ENCODE data around the gene ADAMTS7.
"Not testable (repeated sequence)": the region's sequence is repeated elsewhere in the genome, so short reads cannot be mapped to it uniquely, and the experiment has no call there.

ADAMTS7 gene

DNA sequence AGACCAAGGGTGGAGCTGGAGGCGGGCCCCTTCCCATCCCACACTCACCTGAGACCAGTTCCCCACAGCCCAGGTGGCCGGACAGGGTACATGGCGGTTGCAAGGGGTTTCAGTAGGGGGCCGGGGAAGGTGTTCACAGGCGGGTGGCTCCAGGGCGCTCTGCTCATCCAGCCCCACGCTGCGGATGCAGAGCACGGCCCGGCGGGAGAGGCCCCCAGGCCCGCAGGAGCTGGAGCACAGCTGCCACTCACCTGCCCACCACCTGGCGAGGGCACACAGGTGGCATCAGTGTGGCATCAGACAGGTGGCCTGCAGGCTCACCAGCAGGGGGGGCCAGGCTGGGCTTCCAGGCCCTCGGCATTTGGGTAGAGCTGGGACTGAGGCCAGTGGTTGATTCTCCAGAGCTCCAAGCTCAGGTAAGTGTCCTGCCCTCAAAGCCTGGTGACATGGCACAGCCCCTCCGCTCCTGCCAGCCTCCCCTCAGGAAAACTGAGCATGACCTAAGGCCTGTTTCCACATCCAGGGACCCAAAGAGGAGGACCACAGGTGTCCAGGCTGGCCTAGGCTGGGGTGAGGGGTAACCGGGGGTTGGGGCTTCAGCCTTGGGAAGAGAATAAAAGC, 43.8 kb downstream of the ADAMTS7 start:
- in situ Hi-C loops (cut with MboI; ENCODE audit: low sequenced_read_pairs) = no loop called here

DNA sequence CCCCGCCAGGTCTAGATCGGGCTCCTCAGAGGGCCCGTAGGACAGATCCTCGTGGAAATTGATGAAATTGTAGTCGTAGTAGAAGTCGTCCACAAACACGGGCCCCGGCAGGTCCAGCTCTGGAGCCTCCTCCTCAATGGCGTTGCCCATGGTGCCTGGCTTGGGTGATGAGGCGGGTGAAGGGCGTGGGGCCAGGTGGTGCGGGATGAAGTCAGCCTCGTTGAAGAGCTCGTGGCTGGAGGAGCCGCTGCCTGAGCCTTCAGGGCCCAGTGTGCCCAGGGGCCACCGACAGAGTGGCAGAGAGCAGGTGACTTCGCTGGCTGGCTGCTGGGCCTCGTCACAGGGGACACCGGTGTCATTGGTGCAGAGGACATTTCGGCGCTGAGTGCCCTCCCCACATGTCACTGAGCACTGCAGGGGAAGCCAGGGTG, 44.6 kb downstream of the ADAMTS7 start:
- in situ Hi-C loops (cut with MboI; ENCODE audit: low sequenced_read_pairs) = not testable (repeated sequence)

DNA sequence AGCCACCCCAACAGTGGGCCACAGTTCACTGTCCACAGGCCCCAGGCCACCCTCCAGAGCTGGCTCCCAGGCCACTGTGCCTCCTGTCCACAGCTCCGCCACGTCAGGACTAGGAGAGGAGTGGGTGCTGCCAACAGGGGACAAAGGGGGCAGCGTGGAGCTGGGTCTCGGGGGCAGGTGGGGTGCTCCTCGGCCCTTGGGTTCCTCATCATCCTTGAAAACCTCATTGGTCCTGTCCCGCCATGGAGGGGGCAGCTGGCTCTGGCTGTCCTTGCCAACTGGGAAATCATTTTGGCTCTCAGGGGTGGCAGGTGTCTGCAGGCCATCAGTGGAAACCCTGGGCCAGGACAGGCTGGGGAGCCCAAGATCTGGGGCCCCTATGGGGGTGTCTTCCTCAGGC, 45.2 kb downstream of the ADAMTS7 start:
- in situ Hi-C loops (cut with MboI; ENCODE audit: low sequenced_read_pairs) = no loop called here

DNA sequence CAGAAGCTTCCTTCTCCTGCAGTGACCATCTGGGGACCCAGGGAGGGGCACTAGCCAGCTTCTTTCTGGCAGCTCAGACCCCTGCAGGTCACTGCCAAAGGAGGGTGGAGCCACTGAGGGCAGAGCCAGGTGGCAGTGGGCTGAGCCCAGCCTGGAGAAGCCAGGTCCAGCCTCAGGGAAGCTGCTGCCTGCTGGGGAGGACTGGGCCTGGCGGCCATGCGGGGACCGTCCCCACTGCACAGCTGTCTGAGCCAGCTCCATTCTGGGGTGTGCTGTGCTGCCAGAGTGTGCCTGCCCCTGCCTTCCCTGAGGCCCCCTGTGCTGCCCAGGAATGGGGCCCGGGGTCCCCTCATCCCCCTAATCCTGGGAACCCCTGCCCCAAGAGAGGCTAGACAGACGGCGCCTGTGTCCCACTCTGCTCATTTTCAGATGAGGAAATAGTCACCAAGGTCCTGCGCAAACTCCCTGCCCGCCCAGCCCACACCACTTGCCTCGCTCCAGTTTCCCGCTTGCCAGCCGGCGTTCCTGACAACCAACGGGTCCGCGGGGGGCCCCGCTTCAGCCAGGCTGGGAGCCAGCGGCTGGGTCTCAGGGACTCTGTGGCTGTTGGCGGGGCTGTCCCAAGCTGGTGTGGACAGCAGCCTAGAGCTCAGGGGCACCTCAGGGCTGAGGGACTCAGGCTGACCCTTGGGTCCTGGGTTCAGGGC, 46.0 kb downstream of the ADAMTS7 start:
- in situ Hi-C loops (cut with MboI; ENCODE audit: low sequenced_read_pairs) = not testable (repeated sequence)

DNA sequence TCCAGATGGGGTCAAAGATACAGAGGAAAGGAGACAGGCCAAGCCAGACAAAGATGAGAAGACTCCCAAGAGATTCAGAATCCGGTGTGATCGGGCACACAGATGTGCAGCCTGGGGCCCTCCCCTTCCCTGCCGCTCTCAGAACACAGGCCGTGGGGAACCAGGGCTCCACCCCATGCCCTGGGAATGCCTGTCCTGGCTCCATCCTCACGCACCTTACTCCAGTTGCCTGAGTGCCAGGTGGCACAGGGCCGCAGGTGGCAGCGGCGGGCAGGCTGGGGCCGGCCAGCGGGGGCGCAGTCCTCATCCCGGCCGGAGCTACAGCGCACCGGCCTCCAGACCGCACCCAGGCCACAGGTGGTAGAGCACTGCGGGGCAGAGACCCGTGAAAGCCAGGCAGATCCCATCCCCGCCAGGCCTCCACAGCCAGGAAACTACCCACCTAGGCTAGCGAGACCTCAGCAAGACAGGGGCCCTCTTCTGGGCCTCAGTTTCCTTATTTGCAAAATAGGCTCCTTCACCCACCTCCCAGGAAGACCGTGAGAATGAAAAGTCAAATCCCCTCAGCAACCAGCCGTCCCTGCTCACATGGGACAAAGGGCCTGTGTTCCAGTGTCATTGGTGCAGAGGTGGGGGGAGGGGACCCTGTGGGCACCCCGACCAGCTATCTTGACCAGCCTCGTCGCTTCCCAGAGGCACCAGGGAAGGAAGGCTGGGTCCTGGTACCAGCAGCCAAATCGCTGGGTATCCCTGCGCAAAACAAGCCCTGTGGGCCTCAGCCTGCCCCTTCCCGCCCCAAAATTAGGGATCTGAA, 46.7 kb downstream of the ADAMTS7 start:
- in situ Hi-C loops (cut with MboI; ENCODE audit: low sequenced_read_pairs) = not testable (repeated sequence)

DNA sequence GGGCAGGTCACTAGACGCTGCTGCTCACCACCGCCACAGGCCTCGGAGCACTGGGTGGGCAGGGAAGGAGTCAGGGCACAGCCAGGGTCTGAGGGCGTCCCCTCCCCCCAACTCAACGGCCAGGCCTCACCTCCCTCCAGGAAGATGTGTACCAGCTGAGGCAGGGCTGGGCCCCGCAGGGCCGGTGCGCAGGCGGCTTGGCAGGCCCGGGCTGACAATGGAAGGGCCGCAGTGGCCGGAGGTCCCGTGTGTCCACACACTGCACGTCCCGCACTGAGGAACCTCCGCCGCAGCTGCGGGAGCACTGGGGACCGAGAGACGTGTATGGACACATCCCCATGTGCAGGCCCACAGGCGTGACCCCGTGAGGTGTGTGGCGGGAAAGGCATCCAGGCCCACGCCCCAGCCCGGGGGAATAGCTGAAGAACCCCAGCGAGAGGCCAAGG, 47.4 kb downstream of the ADAMTS7 start:
- in situ Hi-C loops (cut with MboI; ENCODE audit: low sequenced_read_pairs) = no loop called here

DNA sequence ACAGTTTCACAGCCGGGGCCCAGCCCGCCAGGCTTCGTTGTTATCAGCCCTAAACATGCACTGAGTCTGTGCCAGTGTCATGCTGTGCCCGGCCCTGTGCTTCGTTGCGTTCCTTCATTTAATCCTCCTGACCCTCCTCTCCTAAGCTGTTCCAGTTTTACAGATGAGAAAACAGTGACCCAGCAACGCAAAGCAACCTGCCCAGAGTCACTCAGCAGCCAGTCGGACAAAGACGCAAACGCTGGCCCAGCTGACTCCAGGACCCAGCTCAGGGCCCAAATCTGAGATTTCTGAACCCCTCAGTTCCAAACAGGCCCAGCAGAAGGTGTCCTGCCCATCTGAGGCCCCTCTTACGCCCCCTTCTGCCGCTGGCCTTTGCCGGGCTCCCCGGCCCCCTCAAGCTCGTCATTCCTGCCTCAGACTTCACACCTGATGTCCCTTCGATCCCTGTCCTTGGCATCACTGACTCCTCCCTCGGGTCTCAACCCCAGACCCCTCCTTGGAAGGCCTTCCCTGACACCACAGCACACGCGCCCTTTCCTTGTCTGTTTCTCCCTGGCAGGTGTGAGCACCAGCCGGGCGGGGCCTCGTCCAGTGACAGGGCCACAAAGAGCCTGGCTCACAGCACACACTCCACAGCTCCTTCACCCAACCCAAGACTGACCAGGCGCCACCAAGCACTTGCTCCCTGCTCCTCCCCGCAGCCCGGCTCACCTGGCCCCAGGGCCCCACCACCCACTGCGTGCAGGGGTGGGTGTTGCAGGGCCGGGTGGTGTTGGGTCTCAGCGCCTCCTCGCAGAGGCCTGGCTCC, 48.1 kb downstream of the ADAMTS7 start:
- in situ Hi-C loops (cut with MboI; ENCODE audit: low sequenced_read_pairs) = no loop called here

DNA sequence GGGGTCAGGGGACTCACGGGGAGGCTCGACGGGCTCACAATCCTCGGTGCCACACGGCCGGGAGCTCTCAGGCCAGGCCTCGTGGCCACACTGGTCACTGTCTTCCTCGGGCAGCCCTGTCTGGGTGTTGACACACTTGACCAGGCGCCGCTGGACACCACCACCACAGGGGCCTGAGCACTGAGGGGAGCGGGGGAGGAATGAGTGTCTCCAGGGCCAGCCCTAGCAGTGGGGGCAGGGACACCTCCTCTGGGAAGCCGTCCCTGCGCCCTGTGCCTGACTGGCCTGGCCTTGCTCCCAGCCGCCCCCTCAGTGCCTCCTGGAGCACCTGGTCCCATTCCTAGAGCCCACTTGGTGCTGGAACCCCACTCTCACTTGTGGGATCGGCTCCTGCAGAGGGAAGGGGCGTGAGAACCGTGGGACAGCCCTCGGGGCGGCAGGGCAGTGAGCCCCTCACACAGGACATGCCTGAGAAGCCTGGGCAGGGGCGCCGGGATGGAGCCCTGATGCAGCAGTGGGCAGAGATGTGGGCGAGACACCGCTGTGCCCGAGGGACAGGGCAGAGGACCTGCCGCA, 48.8 kb downstream of the ADAMTS7 start:
- in situ Hi-C loops (cut with MboI; ENCODE audit: low sequenced_read_pairs) = not testable (repeated sequence)

DNA sequence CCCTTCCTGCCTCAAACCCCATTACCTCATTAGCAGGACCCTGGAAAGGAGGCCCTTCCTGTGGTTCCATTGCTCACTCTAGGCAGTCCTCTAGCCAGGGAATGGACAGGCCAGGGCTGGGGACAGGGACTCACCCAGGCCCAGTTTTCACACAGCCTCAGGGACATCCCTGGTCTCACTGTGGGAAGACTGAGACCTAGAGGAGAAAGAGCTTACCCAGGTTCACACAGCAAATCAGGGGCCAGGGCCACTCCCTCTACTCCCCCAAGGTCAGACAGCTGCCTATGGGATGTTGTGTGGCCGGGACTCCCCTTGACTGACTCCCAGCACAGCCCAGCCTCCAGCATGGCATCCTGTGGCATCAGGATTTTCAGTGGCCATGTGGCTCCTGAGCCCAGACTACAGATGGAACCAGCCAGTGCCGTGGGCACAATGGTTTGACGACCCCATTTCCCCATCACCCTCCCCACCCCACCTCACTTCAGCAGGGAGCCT, 49.3 kb downstream of the ADAMTS7 start:
- in situ Hi-C loops (cut with MboI; ENCODE audit: low sequenced_read_pairs) = no loop called here

DNA sequence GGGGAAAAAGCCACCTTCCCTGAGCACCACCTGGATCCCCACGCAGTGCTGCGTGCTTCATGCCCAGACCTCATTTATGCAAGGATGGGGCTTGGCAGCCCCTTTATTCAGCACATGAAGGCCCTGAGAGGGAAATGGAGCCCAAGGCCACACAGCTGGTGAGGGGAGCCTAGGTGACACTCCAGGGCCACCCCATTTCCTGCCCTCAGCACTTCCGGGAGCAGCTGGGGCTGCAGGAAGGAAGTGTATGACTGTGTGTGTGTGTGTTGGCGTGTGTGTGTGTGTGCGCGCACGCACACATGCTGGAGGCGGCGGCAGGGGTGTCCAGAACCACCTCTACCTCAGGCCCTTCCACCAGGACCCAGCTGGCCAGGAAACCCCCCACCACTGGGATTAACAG, 49.8 kb downstream of the ADAMTS7 start:
- in situ Hi-C loops (cut with MboI; ENCODE audit: low sequenced_read_pairs) = not testable (repeated sequence)

DNA sequence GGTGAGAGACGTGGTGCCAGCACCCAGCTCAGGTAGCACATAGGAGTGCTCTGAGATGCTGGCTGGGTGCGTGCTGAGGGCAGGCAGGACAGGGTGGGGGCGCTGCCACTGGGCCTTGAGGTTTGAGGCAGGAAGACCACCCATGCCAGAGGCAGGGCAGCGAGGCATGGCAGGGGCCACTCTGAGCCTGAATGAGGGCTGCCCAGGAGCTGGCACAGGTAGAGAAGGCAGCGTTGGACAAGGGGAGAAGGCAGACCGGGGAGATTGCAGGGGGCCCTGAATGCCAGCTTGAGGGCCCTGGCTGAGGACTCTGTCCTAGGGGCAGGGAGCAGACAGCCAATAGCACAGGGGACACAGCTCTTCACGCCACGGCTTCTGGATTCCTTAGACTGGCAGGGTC, 50.2 kb downstream of the ADAMTS7 start:
- in situ Hi-C loops (cut with MboI; ENCODE audit: low sequenced_read_pairs) = no loop called here

DNA sequence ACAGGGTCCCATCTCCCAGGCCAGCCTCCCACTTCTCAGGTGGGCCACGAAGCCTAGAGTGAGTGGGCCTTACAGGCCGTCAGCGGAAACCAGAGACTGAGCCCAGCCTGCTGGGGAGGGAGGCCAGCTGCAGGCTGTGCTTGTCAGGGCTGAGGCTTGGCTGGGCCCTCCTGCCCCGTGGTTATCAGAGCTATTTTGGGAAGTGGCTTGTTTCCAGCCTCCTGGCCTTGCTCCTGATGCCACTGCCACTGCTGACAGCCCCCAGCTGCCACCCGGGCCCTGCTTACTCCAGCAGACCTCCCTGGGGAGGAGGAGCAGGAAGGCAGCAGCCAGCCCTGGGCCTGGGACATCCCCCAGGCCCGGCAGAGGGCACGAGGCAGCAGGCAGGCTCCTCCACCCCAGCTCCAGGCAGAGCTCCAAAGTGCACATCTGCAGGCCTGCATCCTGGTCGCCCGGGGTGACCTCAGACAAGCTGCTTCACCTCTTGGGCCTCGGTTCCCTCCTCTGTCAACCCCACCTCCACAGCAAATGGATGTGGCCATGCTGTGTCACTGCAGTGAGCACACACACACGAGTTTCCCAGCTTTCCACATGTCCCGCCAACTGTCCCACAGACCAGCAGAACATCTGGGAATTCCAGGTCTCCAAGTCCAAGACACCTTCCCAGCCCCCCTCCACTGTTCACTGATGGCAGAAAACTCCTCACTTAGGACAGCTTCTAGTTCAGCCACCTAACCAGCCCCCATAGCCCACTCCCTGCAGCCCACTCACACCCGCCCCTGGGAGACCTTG, 51.0 kb downstream of the ADAMTS7 start:
- in situ Hi-C loops (cut with MboI; ENCODE audit: low sequenced_read_pairs) = not testable (repeated sequence)

DNA sequence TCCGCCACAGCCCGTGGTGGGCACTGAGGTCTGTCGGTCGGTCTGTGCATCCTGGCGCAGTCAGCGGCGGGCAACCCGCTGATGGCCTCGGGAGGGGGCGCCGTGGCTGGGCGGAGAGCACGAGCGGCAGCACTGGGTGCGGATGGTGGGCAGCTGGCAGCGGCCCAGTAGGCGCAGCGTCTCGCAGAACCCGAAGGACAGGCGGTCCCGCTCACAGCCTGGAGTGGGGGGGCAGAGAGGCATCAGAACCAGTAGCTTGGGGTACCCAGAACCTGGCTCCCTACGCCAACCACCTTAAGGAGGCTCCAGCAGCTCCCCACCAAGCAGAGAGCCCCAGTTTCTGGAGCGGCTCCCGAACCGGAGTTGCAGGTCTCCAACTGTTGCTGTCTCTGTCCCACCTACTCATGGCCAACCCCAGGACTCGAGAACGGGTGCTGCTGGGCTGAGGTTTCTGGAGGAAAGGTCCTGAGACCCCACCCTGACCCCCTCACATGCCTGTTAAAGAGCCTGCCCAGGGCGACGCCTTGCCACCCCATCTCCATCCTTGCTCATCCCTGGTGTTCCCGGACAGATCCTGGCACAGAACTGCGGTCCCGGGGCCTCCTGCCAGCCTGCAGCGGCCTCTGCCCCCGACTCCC, 51.8 kb downstream of the ADAMTS7 start:
- in situ Hi-C loops (cut with MboI; ENCODE audit: low sequenced_read_pairs) = not testable (repeated sequence)

DNA sequence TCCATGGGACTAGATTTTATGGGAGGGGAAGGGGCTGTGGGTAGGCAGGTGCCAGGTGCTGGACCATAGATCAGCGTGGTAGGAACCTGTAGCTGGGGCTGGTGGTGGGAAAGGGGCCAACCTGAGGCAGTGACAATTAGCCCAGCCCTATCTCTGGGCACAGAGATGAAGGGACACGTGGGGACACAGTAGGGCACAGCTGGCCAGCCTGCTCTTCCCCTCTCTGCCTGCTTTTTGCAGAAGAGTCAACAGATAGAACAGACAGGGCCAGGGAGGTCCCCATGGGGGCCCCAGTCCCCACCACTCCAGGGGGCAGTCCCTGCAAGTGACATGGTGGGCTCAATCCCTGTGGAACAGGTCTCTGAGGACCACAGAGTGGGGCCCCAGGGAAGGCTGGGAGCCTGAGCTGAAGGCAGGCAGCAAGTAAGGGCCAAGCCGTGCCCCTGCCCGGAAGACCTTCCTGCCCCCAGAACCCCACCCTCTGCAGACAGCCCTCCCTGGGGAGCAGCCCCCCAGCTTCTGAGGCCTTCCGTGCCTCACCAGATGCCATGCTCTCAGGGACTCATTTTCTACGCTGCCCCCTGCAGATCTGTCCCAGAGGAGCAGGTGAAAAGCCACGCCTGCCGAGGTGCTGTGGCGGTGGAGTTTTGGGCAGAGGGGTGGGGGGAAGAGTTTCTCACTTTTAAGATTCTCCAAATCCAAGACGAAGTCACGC, 52.6 kb downstream of the ADAMTS7 start:
- in situ Hi-C loops (cut with MboI; ENCODE audit: low sequenced_read_pairs) = not testable (repeated sequence)

DNA sequence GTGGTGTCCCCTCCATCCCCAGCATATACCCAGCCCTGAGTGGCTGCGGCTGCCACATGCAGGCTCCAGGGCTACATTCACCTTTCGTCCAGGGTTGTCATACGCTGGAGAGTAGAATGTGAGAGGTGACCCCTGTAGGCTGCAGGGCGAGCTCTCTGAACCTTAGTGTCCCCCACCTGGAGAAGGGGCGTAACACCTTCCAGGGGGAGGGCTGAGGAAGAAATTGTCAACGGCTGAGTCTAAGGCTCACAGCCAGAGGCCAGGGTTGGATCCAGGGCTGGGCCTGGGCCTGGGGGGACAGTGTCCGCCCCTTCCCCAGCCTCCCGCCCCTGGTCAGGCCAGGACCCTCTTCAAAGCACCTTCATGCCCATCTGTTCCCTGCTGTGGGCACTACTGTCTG, 53.2 kb downstream of the ADAMTS7 start:
- in situ Hi-C loops (cut with MboI; ENCODE audit: low sequenced_read_pairs) = not testable (repeated sequence)

DNA sequence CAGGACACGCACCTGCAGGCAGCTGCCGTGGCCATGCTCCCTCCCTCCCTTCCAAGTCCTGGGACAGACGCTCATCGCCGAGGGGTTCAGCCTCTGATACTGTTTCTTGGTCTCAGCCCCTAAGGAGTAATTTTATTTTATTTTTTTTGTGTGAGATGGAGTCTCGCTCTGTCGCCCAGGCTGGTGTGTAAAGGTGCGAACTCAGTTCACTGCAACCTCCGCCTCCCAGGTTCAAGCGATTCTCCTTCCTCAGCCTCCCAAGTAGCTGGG, 53.7 kb downstream of the ADAMTS7 start:
- in situ Hi-C loops (cut with MboI; ENCODE audit: low sequenced_read_pairs) = no loop called here

DNA sequence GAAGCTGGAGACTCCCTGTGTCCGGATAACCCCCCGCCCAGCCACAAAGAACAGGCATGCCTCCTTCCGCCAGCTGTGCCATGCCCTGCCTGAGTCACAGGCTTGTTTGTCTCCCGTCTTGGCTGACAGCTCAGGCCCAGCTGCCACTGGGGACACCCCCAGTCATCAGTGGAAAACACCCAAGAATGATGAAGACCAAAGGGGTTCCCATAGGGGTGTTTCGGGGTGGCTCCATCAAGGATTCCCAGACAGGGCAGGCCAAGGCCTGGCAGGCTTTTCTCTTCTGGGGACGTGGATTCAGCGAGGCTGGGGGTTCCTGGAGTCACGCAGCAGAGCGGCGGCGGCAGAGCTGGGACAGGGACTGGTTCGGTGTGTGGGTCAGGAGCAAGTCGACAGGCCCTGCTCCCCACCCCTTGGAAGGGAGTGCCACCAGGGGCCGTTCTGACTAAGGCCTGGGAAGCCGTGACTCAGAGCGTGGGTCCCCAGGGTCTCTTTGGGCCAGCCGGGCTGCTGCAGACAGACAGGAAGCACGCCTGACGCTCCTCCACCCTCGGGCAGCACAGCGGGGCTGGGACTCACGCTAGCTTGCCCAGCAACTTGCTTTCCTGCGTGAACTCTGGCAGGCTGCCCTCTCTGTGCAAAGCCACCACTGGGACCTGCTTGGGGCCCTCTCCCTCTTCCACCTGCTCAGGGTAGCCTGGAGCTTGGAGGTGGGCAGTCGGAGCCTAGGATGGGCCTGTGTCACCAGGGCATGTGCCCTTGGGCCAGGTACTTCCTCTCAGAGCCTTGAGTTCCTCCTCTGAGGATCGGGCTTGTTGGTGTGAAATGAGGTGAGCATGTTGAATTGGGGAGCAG, 54.3 kb downstream of the ADAMTS7 start:
- in situ Hi-C loops (cut with MboI; ENCODE audit: low sequenced_read_pairs) = not testable (repeated sequence)

Measured in HL-60/S4 (cell line).